ENCODE measurements around the gene TMEM101. TPM values are rescaled to one million over a fixed set of nuclear protein-coding genes. Genes with fewer than 3 reads are reported as not detected.
"Not testable (repeated sequence)": the region's sequence is repeated elsewhere in the genome, so short reads cannot be mapped to it uniquely, and the experiment has no call there.

The TMEM101 gene
- total RNA-seq, 1 donor from 2014 or later, result 31.8 TPM

- intact Hi-C loops (cut with micrococcal nuclease), result no loop called here
Observed at GRCh38 chr17:43979011-43979410, 35.8 kb downstream of the TMEM101 start.

- intact Hi-C loops (cut with micrococcal nuclease), result no loop called here
Observed at GRCh38 chr17:43978078-43978477, 36.7 kb downstream of the TMEM101 start.

GRCh38 chr17:43976963-43977837 is 37.6 kb downstream of the TMEM101 start:
- intact Hi-C loops (cut with micrococcal nuclease), result no loop called here

GRCh38 chr17:43975898-43976297 is 38.9 kb downstream of the TMEM101 start:
- intact Hi-C loops (cut with micrococcal nuclease), result no loop called here

- intact Hi-C loops (cut with micrococcal nuclease), result no loop called here
Observed at GRCh38 chr17:43974382-43975266, 40.1 kb downstream of the TMEM101 start.

GRCh38 chr17:43972444-43973212 is 42.1 kb downstream of the TMEM101 start:
- intact Hi-C loops (cut with micrococcal nuclease), result not testable (repeated sequence)

- intact Hi-C loops (cut with micrococcal nuclease), result not testable (repeated sequence)
Observed at GRCh38 chr17:43971436-43971835, 43.3 kb downstream of the TMEM101 start.

GRCh38 chr17:43970366-43970765 is 44.4 kb downstream of the TMEM101 start:
- intact Hi-C loops (cut with micrococcal nuclease), result no loop called here

GRCh38 chr17:43967251-43967875 is 47.4 kb downstream of the TMEM101 start:
- intact Hi-C loops (cut with micrococcal nuclease), result no loop called here

- intact Hi-C loops (cut with micrococcal nuclease), result no loop called here
Observed at GRCh38 chr17:43966276-43966675, 48.5 kb downstream of the TMEM101 start.

- intact Hi-C loops (cut with micrococcal nuclease), result no loop called here
Observed at GRCh38 chr17:43962479-43962878, 52.3 kb downstream of the TMEM101 start.

GRCh38 chr17:43961954-43962353 is 52.8 kb downstream of the TMEM101 start:
- intact Hi-C loops (cut with micrococcal nuclease), result no loop called here

GRCh38 chr17:43961292-43961691 is 53.5 kb downstream of the TMEM101 start:
- intact Hi-C loops (cut with micrococcal nuclease), result not testable (repeated sequence)

Other genes starting within 250 kb of the TMEM101 start
- 4.6 and 5.2 TPM in 2 replicates for gene DUSP3, start 236.0 kb downstream of the TMEM101 start, total RNA-seq
- not detected in 2 replicates for gene CFAP97D1, start 234.5 kb downstream of the TMEM101 start, total RNA-seq
- not detected in 2 replicates for gene MPP3, start 181.8 kb downstream of the TMEM101 start, total RNA-seq
- gene CD300LG, start 167.8 kb downstream of the TMEM101 start, total RNA-seq, result not detected in 2 replicates
- 0.86 and 1.2 TPM in 2 replicates for gene MPP2, start 107.4 kb downstream of the TMEM101 start, total RNA-seq
- gene PPY, start 72.5 kb downstream of the TMEM101 start, total RNA-seq, result not detected in 2 replicates
- not detected in 2 replicates for gene PYY, start 61.0 kb downstream of the TMEM101 start, total RNA-seq
- 0.51 and 0.68 TPM in 2 replicates for gene NAGS, start 10.3 kb downstream of the TMEM101 start, total RNA-seq
- 65.9 and 66.4 TPM in 2 replicates for gene LSM12, start 51.7 kb upstream of the TMEM101 start, total RNA-seq
- 20.2 and 23.4 TPM in 2 replicates for gene G6PC3, start 55.8 kb upstream of the TMEM101 start, total RNA-seq
- gene HDAC5, start 108.7 kb upstream of the TMEM101 start, total RNA-seq, result 13.5 and 15.0 TPM in 2 replicates
- 11.1 and 12.4 TPM in 2 replicates for gene HROB, start 127.0 kb upstream of the TMEM101 start, total RNA-seq
- gene ASB16, start 155.7 kb upstream of the TMEM101 start, total RNA-seq, result 0.56 TPM in 1 of 2 replicates, not detected in the other
- gene TMUB2, start 172.0 kb upstream of the TMEM101 start, total RNA-seq, result 28.4 and 33.2 TPM in 2 replicates
- gene ATXN7L3, start 184.9 kb upstream of the TMEM101 start, total RNA-seq, result 122 and 128 TPM in 2 replicates
- 169 and 175 TPM in 2 replicates for gene UBTF, start 204.7 kb upstream of the TMEM101 start, total RNA-seq